ENCODE data around the gene C1orf226.
"Not testable (repeated sequence)": the region's sequence is repeated elsewhere in the genome, so short reads cannot be mapped to it uniquely, and the experiment has no call there.

Gene C1orf226

GRCh38 chr1:162397943-162398560 lies 16.5 kb downstream of the C1orf226 start:
- in situ Hi-C loops (cut with MboI; ENCODE audit: low sequenced_read_pairs) = no loop called here

GRCh38 chr1:162398999-162399580 lies 17.6 kb downstream of the C1orf226 start:
- in situ Hi-C loops (cut with MboI; ENCODE audit: low sequenced_read_pairs) = no loop called here

DNA sequence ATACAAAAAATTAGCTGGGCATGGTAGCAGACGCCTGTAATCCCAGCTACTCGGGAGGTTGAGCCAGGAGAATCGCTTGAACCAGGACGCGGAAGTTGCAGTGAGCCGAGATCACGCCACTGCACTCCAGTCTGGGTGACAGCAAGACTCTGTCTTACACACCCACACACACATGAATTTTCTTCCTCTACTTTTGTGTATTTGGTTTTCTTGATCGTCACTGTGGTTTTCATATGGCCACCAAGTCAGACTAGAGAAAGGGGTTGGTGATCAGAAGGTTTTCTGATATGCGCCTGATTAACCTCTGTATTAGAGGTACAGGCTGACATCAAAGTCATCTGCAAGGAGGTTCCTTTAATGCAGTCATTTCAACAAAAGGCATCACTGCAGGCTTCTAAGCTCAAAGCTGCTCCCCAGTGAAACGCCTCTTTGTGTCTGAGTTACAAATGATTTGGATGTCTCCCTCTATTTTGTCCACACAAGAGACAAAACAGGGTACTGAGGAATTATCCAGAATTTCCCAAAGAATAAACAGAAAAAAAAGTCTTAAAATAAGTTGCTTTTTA lies 19.3 kb downstream of the C1orf226 start:
- in situ Hi-C loops (cut with MboI; ENCODE audit: low sequenced_read_pairs) = no loop called here

DNA sequence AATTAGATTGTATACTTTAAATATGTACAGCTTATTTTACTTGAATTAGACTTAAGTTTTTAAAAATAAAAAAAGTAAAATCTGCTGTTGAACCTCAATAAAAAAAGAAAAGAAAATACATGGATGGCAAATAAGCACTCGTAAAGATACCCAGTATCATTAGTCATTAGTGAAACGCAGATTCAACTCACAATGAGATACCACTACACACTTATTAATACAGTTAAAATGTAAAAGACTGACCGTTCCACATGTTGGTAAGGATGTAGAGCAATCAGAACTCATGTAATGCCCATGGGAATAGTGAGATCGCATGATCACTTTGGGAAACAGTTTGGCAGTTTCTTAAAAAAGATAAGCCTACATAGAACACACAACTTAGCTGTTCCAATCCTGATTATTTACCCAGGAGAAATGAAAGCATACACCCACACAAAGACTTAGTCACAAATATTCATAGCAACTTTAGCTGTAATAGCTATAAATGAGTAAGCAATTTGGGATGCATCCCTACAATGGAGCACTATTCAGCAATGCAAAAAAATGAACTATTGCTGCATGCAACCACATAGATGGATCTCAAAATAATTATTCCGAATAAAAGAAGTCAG lies 23.1 kb downstream of the C1orf226 start:
- in situ Hi-C loops (cut with MboI; ENCODE audit: low sequenced_read_pairs) = no loop called here

- in situ Hi-C loops (cut with MboI; ENCODE audit: low sequenced_read_pairs) = no loop called here
Measured at GRCh38 chr1:162405800-162406199, 24.3 kb downstream of the C1orf226 start.

DNA sequence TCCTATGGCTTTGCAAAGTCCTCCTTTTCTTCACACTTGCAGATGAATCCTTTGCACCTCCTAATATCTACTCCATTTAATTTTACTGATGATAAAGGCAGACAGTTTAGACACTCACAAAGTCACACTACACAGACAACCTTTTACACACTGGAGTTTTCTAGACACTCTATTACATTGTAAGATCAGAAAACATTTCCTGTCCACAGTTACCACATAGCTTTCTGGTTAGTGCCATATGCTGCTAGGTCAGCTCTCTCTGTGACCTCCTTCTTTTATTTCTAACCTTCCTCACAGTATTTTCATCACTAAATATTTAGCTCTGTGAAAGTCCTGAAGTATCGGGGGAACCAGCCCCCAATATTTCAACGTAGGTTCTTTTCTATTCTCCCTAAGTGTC lies 25.3 kb downstream of the C1orf226 start:
- in situ Hi-C loops (cut with MboI; ENCODE audit: low sequenced_read_pairs) = no loop called here

DNA sequence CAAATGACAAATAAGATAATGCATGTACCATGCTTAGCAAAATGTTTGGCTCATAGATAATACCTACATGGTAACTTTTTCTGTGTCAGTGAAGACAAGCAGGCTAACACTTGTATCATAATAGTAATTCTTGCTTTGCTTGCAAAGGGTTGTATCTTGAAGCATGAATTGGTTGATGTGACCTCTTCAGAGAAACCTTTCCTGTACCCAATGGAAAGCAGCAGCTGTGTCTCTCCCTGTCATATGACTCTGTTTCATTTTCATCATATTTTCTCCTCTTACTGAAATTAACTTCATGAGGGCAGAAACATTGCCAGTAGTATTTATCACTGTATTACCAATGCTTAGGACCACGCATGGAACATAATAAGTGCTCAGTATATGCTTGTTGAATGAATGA lies 26.0 kb downstream of the C1orf226 start:
- in situ Hi-C loops (cut with MboI; ENCODE audit: low sequenced_read_pairs) = no loop called here

- in situ Hi-C loops (cut with MboI; ENCODE audit: low sequenced_read_pairs) = no loop called here
Measured at GRCh38 chr1:162412002-162412401, 30.5 kb downstream of the C1orf226 start, which contains the start of gene SH2D1B. Gene SH2D1B (minus strand): TSS chr1:162412136. CDS start chr1:162412016, 120 bp downstream.

- in situ Hi-C loops (cut with MboI; ENCODE audit: low sequenced_read_pairs) = no loop called here
Measured at GRCh38 chr1:162416215-162416614, 34.7 kb downstream of the C1orf226 start.

- in situ Hi-C loops (cut with MboI; ENCODE audit: low sequenced_read_pairs) = no loop called here
Measured at GRCh38 chr1:162416909-162417308, 35.4 kb downstream of the C1orf226 start.

DNA sequence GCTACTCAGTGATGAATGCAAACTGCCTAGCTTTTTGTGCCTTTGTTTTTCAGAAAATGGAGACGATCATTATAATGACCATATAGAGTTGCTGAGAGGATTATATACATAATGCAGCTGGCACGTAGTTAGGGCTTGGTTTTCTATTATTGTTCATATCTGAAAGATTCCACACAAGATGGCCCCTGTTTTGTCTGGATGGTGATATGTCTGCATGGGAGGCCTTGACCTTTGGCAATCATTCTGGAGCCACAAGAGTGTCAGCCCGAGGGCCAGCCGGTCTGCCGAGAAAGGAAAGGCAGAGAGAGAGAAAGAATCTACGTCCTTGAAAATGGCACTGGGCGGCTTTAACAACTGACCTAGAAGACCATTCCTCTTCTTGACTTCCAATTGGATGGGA lies 36.1 kb downstream of the C1orf226 start:
- in situ Hi-C loops (cut with MboI; ENCODE audit: low sequenced_read_pairs) = no loop called here

DNA sequence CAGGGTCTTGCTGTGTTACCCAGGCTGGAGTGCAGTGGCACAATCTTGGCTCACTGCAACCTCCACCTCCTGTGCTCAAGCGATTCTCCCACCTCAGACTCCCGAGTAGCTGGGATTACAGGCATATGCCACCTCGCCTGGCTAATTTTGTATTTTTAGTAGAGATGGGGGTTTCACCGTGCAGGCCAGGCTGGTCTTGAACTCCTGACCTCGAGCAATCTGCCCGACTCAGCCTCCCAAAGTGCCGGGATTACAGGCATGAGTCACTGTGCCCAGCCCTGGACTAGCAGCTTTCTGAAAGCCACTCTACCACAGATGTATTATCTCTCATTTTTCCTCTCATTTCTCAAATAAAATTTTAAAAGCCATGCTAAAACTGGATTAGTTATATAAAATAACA lies 37.1 kb downstream of the C1orf226 start:
- in situ Hi-C loops (cut with MboI; ENCODE audit: low sequenced_read_pairs) = not testable (repeated sequence)

DNA sequence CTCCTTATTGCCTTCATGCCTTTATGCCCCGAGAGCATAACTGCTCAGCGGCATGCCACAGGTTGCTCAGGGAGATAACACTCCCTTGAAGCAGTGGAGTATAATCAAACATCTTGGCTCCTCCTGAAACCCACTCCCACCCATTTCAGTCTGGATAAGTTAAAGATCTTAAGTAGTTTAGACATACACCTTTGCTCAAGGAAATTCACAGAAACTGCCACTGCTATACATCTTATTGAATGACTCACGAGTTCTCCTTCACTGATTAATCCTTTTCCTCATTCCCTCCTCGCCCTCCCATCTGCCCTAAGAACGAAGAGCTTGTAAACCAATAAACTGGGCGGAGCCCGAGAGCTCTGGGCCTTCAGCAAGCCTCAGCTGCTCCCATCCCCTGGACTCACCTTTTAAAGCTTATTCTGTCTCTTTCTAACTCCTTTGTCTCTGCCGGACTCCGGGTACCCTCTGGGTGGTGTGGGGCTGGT lies 38.0 kb downstream of the C1orf226 start:
- in situ Hi-C loops (cut with MboI; ENCODE audit: low sequenced_read_pairs) = not testable (repeated sequence)

GRCh38 chr1:162420120-162420519 lies 38.6 kb downstream of the C1orf226 start:
- in situ Hi-C loops (cut with MboI; ENCODE audit: low sequenced_read_pairs) = no loop called here

DNA sequence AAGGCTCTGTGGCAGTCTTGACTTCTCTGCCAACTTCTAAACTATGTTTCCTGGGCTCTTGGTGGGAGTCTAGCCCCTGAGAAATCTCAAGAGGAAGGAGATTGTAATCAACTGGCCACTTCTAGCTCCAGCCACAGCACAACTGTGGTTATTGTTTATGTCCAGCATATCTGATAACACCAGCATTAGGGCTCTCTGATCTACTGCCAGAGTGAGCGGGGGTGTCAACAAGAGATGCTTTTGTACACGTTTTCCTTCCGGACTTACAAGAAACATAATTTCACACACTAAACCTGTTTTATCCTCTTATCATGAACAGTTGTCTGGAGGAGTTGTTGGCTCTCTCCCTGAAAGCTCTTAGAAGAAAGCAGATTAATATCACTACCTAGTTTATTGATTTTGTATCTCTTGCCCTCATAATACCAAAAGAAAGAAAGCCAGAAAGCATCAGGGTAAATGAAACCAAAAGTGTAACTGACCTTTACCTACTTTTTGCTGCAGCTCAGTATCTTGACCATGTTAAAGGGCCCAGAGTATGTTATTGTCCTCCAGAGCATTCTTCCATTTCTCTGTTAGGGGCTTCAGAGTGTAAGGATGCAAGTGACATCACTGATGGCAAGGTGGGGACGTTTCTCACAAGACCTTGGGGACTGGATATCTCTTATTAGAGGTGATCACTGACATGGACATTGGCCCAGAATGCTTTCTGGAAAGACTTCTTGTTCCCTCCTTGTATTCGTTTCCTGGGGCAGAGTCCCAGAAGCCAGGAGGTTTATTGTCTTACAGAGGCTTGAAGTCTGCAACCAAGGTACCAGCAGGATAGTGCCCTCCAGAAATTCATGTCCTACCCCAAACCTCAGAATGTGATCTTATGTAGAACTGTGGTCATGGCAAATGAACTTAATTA lies 40.0 kb downstream of the C1orf226 start:
- in situ Hi-C loops (cut with MboI; ENCODE audit: low sequenced_read_pairs) = no loop called here

GRCh38 chr1:162422662-162423375 lies 41.3 kb downstream of the C1orf226 start:
- in situ Hi-C loops (cut with MboI; ENCODE audit: low sequenced_read_pairs) = no loop called here

- in situ Hi-C loops (cut with MboI; ENCODE audit: low sequenced_read_pairs) = no loop called here
Measured at GRCh38 chr1:162430583-162430982, 49.1 kb downstream of the C1orf226 start.

DNA sequence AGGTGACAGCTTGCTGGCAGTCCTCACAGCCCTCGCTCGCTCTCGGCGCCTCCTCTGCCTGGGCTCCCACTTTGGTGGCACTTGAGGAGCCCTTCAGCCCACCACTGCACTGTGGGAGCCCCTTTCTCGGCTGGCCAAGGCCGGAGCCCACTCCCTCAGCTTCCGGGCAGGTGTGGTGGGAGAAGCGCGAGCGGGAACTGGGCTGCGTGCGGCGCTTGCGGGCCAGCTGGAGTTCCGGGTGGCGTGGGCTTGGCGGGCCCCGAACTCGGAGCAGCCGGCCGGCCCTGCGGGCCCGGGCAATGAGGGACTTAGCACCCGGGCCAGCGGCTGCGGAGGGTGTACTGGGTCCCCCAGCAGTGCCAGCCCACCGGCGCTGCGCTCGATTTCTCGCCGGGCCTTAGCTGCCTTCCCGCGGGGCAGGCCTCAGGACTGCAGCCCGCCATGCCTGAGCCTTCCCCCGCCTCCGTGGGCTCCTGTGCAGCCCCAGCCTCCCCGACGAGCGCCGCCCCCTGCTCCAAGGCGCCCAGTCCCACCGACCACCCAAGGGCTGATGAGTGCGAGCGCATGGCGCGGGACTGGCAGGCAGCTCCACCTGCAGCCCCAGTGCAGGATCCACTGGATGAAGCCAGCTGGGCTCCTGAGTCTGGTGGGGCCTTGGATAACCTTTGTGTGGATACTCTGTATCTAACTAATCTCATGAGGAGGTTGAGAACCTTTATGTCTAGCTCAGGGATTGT lies 51.6 kb downstream of the C1orf226 start:
- in situ Hi-C loops (cut with MboI; ENCODE audit: low sequenced_read_pairs) = not testable (repeated sequence)

Measured in HL-60/S4 (cell line).